Muscle layer of colon (tissue), 2 donors: ENCODE results near the gene PFKFB2.

ENCODE experiments used
- H3K27ac ChIP-seq: one replicate; pipeline ENCODE4 v1.7.0; 2013; ENCODE audit warnings: low read depth, mild to moderate bottlenecking, low read length, moderate library complexity
- H3K27me3 ChIP-seq, 2 donors: one replicate each; pipeline ENCODE4 v1.7.0; 2013; ENCODE audit warnings: low read length in 2 of 2, mild to moderate bottlenecking in 2 of 2; ENCODE audit not compliant: insufficient read depth in 2 of 2, control insufficient read depth in 1 of 2
- H3K36me3 ChIP-seq: one replicate; pipeline ENCODE4 v1.7.0; 2013; ENCODE audit warnings: mild to moderate bottlenecking, low read length; ENCODE audit not compliant: insufficient read depth
- H3K4me1 ChIP-seq: one replicate; pipeline ENCODE4 v1.7.0; 2013; ENCODE audit warnings: mild to moderate bottlenecking, low read length; ENCODE audit not compliant: insufficient read depth
- H3K4me3 ChIP-seq, 2 donors: one replicate each; pipeline ENCODE4 v1.7.0; 2013; ENCODE audit warnings: low read length in 2 of 2, low read depth in 1 of 2, mild to moderate bottlenecking in 1 of 2, moderate library complexity in 1 of 2
- H3K9ac ChIP-seq: one replicate; pipeline ENCODE4 v1.7.0; 2013; ENCODE audit warnings: low read length
- H3K9me3 ChIP-seq: one replicate; pipeline ENCODE4 v1.7.0; 2013; ENCODE audit warnings: mild to moderate bottlenecking, low read length
- donor health status: abdominal sarcoma.
- donor health status: Adenocarcinoma of cecum.

PFKFB2 gene

GRCh38 chr1:207048041-207048440, 5.0 kb upstream of the PFKFB2 start:
- Histone ChIP-seq H3K27me3 (no peaks in the 10 kb centered on the region), H3K9ac (no peak overlapping the region), H3K4me1 (peaks cover 48% of the 10 kb centered on the region), H3K36me3 (peaks cover 23% of the 10 kb centered on the region), H3K9me3 (no peaks in the 10 kb centered on the region), H3K27ac (no peak overlapping the region), H3K4me3 (no peak overlapping the region)

- Histone ChIP-seq H3K27me3 (no peaks in the 10 kb centered on the region), H3K36me3 (peaks cover 18% of the 10 kb centered on the region), H3K27ac (no peak overlapping the region), H3K9me3 (no peaks in the 10 kb centered on the region), H3K9ac (no peak overlapping the region), H3K4me1 (peaks cover 43% of the 10 kb centered on the region), H3K4me3 (no peak overlapping the region)
These were observed 4.0 kb upstream of the PFKFB2 start for GRCh38 chr1:207049054-207049453.

GRCh38 chr1:207049514-207049913, 3.6 kb upstream of the PFKFB2 start:
- Histone ChIP-seq H3K27me3 (no peaks in the 10 kb centered on the region), H3K9me3 (no peaks in the 10 kb centered on the region), H3K36me3 (peaks cover 18% of the 10 kb centered on the region), H3K27ac (peak overlapping the region; percentile 87), H3K4me1 (peaks cover 43% of the 10 kb centered on the region), H3K4me3 (peak overlapping the region in 1 of 2 donors; percentile 96), H3K9ac (peak overlapping the region; percentile 91)

- no peaks in the 10 kb centered on the region for H3K27me3 ChIP-seq
- H3K27ac ChIP-seq, result peak overlapping the region; percentile 87
- peak overlapping the region; percentile 91 for H3K9ac ChIP-seq
- peaks cover 18% of the 10 kb centered on the region for H3K36me3 ChIP-seq
- H3K4me1 ChIP-seq, result peaks cover 43% of the 10 kb centered on the region
- H3K9me3 ChIP-seq, result no peaks in the 10 kb centered on the region
- H3K4me3 ChIP-seq, result peak overlapping the region; percentile 60 to 96
These were observed 3.1 kb upstream of the PFKFB2 start for GRCh38 chr1:207049974-207050391.

GRCh38 chr1:207050480-207051190, 2.4 kb upstream of the PFKFB2 start:
- peak overlapping the region; percentile 91 for H3K9ac ChIP-seq
- H3K4me3 ChIP-seq, result peak overlapping the region; percentile 60 to 96
- peaks cover 42% of the 10 kb centered on the region for H3K4me1 ChIP-seq
- H3K27ac ChIP-seq, result peak overlapping the region; percentile 87
- H3K36me3 ChIP-seq, result peaks cover 18% of the 10 kb centered on the region
- H3K9me3 ChIP-seq, result no peaks in the 10 kb centered on the region
- H3K27me3 ChIP-seq, result no peaks in the 10 kb centered on the region

- peaks cover 35% of the 10 kb centered on the region for H3K4me1 ChIP-seq
- no peaks in the 10 kb centered on the region for H3K9me3 ChIP-seq
- H3K27ac ChIP-seq, result peak within 1 kb of the TSS; percentile 87
- H3K4me3 ChIP-seq, result peak within 1 kb of the TSS; percentile 60 to 96
- peaks cover 18% of the 10 kb centered on the region for H3K36me3 ChIP-seq
- peak within 1 kb of the TSS; percentile 91 for H3K9ac ChIP-seq
- H3K27me3 ChIP-seq, result no peaks in the 10 kb centered on the region
These were observed 1.7 kb upstream of the PFKFB2 start, which contains the start of gene YOD1 for GRCh38 chr1:207051191-207051943. YOD1 (minus strand) TSS chr1:207051208; CDS start chr1:207051030, 178 bp downstream.

- H3K4me1 ChIP-seq, result peaks cover 14% of the 10 kb centered on the region
- no peak overlapping the region for H3K27ac ChIP-seq
- H3K9ac ChIP-seq, result no peak overlapping the region
- H3K9me3 ChIP-seq, result no peaks in the 10 kb centered on the region
- H3K36me3 ChIP-seq, result peaks cover under 1% of the 10 kb centered on the region
- H3K27me3 ChIP-seq, result no peaks in the 10 kb centered on the region
- no peak overlapping the region for H3K4me3 ChIP-seq
These were observed 1.4 kb downstream of the PFKFB2 start for GRCh38 chr1:207054491-207054890.

- Histone ChIP-seq H3K36me3 (peaks cover 5% of the 10 kb centered on the region), H3K9me3 (no peaks in the 10 kb centered on the region), H3K4me3 (no peak overlapping the region), H3K27me3 (no peaks in the 10 kb centered on the region), H3K9ac (no peak overlapping the region), H3K4me1 (peaks cover 10% of the 10 kb centered on the region), H3K27ac (no peak overlapping the region)
These were observed 2.4 kb downstream of the PFKFB2 start for GRCh38 chr1:207055386-207056001.

GRCh38 chr1:207056673-207057072, 3.6 kb downstream of the PFKFB2 start:
- Histone ChIP-seq H3K9ac (no peak overlapping the region), H3K27ac (no peak overlapping the region), H3K4me3 (no peak overlapping the region), H3K27me3 (no peaks in the 10 kb centered on the region), H3K9me3 (no peaks in the 10 kb centered on the region), H3K36me3 (peaks cover 7% of the 10 kb centered on the region), H3K4me1 (peaks cover 4% of the 10 kb centered on the region)

- H3K9ac ChIP-seq, result no peak overlapping the region
- H3K36me3 ChIP-seq, result peaks cover 21% of the 10 kb centered on the region
- H3K27me3 ChIP-seq, result no peaks in the 10 kb centered on the region
- H3K4me1 ChIP-seq, result no peaks in the 10 kb centered on the region
- no peak overlapping the region for H3K27ac ChIP-seq
- no peak overlapping the region for H3K4me3 ChIP-seq
- no peaks in the 10 kb centered on the region for H3K9me3 ChIP-seq
These were observed 5.2 kb downstream of the PFKFB2 start for GRCh38 chr1:207058252-207058651.
